ENCODE measurements around the gene DGKI. TPM values are rescaled to one million over a fixed set of nuclear protein-coding genes. Genes with fewer than 3 reads are reported as not detected.

DGKI gene
- total RNA-seq, 2 donors from 2014 or later, result 0.04 to 0.64 TPM

DNA sequence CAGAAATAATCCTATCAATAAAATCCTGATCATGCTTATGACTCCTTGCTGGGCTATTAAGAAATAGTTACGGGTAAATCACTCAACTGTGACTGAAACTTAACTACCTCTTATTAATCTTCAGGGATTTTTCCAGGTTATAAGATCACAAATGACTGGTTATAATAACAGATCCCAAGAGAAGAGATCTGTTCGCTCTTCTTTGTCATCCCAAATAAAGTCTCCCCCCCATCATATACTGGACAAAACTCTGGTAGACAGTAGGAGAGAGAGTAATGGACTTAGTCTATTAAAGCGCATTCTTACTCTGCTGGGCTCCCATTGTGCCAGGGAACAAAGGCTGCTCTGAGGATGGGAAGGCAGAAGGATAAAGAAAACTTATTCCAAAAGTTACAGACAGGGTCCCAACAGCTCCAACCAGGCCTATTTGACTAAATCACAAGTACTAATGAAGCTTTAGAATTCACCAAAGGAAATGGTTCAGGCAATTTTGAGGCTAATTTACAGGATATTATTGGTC lies 233.7 kb downstream of the DGKI start:
- no peaks in the 10 kb centered on the region for H3K27me3 ChIP-seq (ENCODE audit: control insufficient read depth, insufficient read depth, low read length, poor library complexity, severe bottlenecking)
- no peak overlapping the region for H3K4me3 Mint-ChIP-seq
- H3K36me3 ChIP-seq (ENCODE audit: control insufficient read depth, insufficient read depth, low read length), result no peaks in the 10 kb centered on the region
- no peaks in the 10 kb centered on the region for H3K9me3 Mint-ChIP-seq
- no peak overlapping the region for H3K27ac Mint-ChIP-seq
- 90 to 91% methylated on average over 2 of the region's 3 CpGs for WGBS, 2 experiments (ENCODE audit: insufficient coverage in 1 of 2, insufficient read length in 1 of 2)
- H3K9me3 ChIP-seq (ENCODE audit: control insufficient read depth, low read length), result no peaks in the 10 kb centered on the region
- H3K4me1 Mint-ChIP-seq, result peaks cover 7% of the 10 kb centered on the region
- H3K27ac ChIP-seq (ENCODE audit: low read depth, low read length), result peak overlapping the region; percentile 79
- DNase-seq, result no peak
- no peaks in the 10 kb centered on the region for H3K36me3 Mint-ChIP-seq (ENCODE audit: low read depth)
- TF ChIP-seq, protein P1, sequence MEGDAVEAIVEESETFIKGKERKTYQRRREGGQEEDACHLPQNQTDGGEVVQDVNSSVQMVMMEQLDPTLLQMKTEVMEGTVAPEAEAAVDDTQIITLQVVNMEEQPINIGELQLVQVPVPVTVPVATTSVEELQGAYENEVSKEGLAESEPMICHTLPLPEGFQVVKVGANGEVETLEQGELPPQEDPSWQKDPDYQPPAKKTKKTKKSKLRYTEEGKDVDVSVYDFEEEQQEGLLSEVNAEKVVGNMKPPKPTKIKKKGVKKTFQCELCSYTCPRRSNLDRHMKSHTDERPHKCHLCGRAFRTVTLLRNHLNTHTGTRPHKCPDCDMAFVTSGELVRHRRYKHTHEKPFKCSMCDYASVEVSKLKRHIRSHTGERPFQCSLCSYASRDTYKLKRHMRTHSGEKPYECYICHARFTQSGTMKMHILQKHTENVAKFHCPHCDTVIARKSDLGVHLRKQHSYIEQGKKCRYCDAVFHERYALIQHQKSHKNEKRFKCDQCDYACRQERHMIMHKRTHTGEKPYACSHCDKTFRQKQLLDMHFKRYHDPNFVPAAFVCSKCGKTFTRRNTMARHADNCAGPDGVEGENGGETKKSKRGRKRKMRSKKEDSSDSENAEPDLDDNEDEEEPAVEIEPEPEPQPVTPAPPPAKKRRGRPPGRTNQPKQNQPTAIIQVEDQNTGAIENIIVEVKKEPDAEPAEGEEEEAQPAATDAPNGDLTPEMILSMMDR (conservative IDR thresholded peaks at IDR 0.05), result no peak
- no peak overlapping the region for H3K9ac ChIP-seq (ENCODE audit: extremely low read depth, low read length, poor library complexity, severe bottlenecking)
- no peak overlapping the region for H3K4me3 ChIP-seq (ENCODE audit: low read length)
- H3K4me1 ChIP-seq (ENCODE audit: control insufficient read depth, insufficient read depth, low read length), result no peaks in the 10 kb centered on the region
- peaks cover 3% of the 10 kb centered on the region for H3K27me3 Mint-ChIP-seq (ENCODE audit: insufficient read depth)

DNA sequence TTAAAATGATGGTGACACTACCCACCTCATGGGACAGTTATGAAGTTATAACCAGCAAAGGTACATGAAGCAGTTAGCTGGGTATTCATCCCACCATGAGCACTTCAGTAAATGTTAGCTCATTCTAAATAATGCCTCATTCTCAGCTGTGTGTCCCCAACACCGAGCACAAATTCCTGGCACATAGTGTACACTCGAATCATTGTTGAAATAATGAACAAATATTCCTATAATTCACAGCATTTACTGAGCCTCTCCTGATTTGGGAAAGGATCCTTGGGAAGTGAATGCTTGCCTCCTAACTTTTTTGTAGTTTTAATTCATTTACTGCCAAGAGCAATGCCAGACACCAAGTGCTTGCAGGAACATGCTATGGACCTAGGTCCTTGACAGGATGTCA lies 235.2 kb downstream of the DGKI start:
- Histone ChIP-seq H3K9me3 (ENCODE audit: control insufficient read depth, low read length) (no peaks in the 10 kb centered on the region), H3K27me3 (ENCODE audit: control insufficient read depth, insufficient read depth, low read length, poor library complexity, severe bottlenecking) (no peaks in the 10 kb centered on the region), H3K4me3 (ENCODE audit: low read length) (no peak overlapping the region), H3K36me3 (ENCODE audit: control insufficient read depth, insufficient read depth, low read length) (no peaks in the 10 kb centered on the region), H3K9ac (ENCODE audit: extremely low read depth, low read length, poor library complexity, severe bottlenecking) (no peak overlapping the region), H3K27ac (ENCODE audit: low read depth, low read length) (no peak overlapping the region), H3K4me1 (ENCODE audit: control insufficient read depth, insufficient read depth, low read length) (no peaks in the 10 kb centered on the region)
- H3K4me3 Mint-ChIP-seq, result no peak overlapping the region
- H3K27me3 Mint-ChIP-seq (ENCODE audit: insufficient read depth), result peaks cover 3% of the 10 kb centered on the region
- 83 to 95% methylated on average over 1 to 2 of the region's 2 CpGs for WGBS, 2 experiments (ENCODE audit: insufficient coverage in 1 of 2, insufficient read length in 1 of 2)
- no peaks in the 10 kb centered on the region for H3K36me3 Mint-ChIP-seq (ENCODE audit: low read depth)
- no peaks in the 10 kb centered on the region for H3K4me1 Mint-ChIP-seq
- TF ChIP-seq, protein P1 (conservative IDR thresholded peaks at IDR 0.05), result no peak
- DNase-seq, result no peak
- no peaks in the 10 kb centered on the region for H3K9me3 Mint-ChIP-seq
- no peak overlapping the region for H3K27ac Mint-ChIP-seq

DNA sequence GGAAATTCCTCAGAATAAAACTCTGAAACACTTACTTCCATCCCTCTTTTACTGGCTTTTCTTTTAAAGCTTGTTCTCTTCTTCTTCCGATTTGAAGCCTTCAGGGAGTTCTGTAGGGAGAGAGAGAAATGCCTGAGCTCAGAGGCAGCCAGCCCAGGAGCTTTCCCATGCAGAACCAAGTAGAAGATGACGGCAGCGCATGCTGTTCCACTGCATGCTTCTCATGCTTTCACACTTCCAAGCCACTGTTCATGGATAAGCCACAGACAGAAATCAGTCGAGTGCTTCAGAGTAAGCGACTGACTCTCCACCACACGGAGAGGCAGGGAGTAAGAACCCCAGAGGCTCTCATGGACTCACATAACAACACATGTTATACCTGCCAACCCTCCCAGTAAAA lies 237.3 kb downstream of the DGKI start:
- 90 to 100% methylated on average over 2 to 6 of the region's 6 CpGs for WGBS, 2 experiments (ENCODE audit: insufficient coverage in 1 of 2, insufficient read length in 1 of 2)

More for the DNA sequence above, 237.3 kb downstream of the DGKI start:
- TF ChIP-seq, protein P1 (conservative IDR thresholded peaks at IDR 0.05), result no peak
- Mint-ChIP-seq H3K9me3 (no peaks in the 10 kb centered on the region), H3K36me3 (ENCODE audit: low read depth) (no peaks in the 10 kb centered on the region), H3K27me3 (ENCODE audit: insufficient read depth) (peaks cover 3% of the 10 kb centered on the region), H3K4me3 (no peak overlapping the region), H3K27ac (no peak overlapping the region), H3K4me1 (no peaks in the 10 kb centered on the region)
- Histone ChIP-seq H3K27ac (ENCODE audit: low read depth, low read length) (no peak overlapping the region), H3K27me3 (ENCODE audit: control insufficient read depth, insufficient read depth, low read length, poor library complexity, severe bottlenecking) (no peaks in the 10 kb centered on the region), H3K9ac (ENCODE audit: extremely low read depth, low read length, poor library complexity, severe bottlenecking) (no peak overlapping the region), H3K9me3 (ENCODE audit: control insufficient read depth, low read length) (no peaks in the 10 kb centered on the region), H3K4me3 (ENCODE audit: low read length) (no peak overlapping the region), H3K36me3 (ENCODE audit: control insufficient read depth, insufficient read depth, low read length) (no peaks in the 10 kb centered on the region), H3K4me1 (ENCODE audit: control insufficient read depth, insufficient read depth, low read length) (no peaks in the 10 kb centered on the region)
- no peak for DNase-seq
